Epithelial cell of proximal tubule (primary cell): ENCODE data around the gene MYNN. TPM values are rescaled to one million over a fixed set of nuclear protein-coding genes. Genes with fewer than 3 reads are reported as not detected.

ENCODE experiments used
- DNase-seq: peaks from one replicate; pipeline ENCODE4 v3.0.0-alpha.2; 2011; ENCODE audit warnings: low read depth
- H3K4me3 ChIP-seq: 2 replicates; pipeline ENCODE4 v1.5.1; 2011; ENCODE audit warnings: low read depth, mild to moderate bottlenecking, low read length
- CTCF ChIP-seq: conservative IDR thresholded peaks from 2 replicates; pipeline ENCODE4 v1.5.1; 2012; ENCODE audit warnings: low read depth, mild to moderate bottlenecking, low read length
- total RNA-seq: library from RNA; depleted of rRNA; stranded (reverse); fragments of >200 nt; gene quantifications from 2 replicates; pipeline ENCODE4 v1.2.3, GENCODE V29; 2015

Gene MYNN
- total RNA-seq, 1 donor from 2014 or later: 17.6 TPM

- TF ChIP-seq CTCF: no peak
- DNase-seq: no peak
- H3K4me3 ChIP-seq: no peak overlapping the region
Observed at GRCh38 chr3:169780742-169781141, 7.5 kb downstream of the MYNN start.

DNA sequence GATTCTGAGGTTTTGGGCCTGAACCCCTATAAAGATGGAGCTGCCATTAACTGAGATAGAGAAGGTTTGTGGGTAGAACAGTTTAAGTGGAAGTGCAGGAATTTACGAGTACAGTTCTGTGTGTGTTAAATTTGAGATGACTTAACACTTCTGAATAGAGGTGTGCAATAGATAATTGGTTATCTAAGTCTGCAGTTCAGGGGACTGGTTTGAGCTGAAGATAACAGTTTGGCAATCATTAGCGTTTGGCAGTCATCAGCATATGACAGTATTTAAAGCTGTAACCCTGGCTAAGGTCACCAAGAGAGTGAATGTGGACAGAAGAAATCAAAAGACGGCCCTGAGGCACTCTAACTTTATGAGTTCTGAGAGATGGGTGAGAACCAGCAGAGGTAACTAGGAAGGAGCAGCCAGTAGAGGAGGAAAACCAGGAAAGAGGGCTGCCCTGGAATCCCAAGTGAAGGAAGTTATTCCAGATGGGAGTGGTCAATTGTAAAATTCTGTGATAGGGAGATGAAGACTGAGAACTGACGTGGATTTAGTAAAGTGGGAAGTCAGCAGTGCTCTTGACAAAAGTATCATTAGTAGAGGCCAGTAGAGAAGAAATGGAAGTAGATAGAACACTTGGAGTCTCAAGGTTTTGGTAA lies 8.1 kb downstream of the MYNN start:
- no peak overlapping the region for H3K4me3 ChIP-seq
- DNase-seq: no peak
- no peak for TF ChIP-seq CTCF

GRCh38 chr3:169787120-169787519 lies 13.9 kb downstream of the MYNN start:
- DNase-seq: no peak
- no peak overlapping the region for H3K4me3 ChIP-seq
- TF ChIP-seq CTCF: no peak

DNA sequence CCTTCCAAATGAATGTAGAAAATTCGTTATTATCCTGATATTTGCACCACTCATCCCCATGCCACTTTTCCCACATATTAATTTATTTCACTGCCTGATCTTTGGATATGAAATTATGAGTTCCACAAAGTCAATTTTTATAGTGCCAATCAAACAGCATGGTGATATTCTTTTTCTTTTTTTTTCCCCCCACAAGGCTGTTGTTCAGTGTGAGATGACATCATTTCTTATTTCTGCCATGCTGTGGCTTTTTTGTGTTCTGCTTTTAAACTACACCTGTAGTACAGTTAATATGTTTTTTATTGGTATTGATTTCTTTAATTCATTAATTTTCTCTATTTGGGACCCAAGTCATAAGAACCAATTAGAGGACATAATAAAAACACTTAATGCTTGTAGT lies 14.6 kb downstream of the MYNN start:
- TF ChIP-seq CTCF: no peak

GRCh38 chr3:169790219-169790618 lies 17.0 kb downstream of the MYNN start:
- no peak for TF ChIP-seq CTCF
- DNase-seq: no peak

More for the DNA sequence above, 14.6 kb downstream of the MYNN start:
- no peak for DNase-seq
- H3K4me3 ChIP-seq: no peak overlapping the region

DNA sequence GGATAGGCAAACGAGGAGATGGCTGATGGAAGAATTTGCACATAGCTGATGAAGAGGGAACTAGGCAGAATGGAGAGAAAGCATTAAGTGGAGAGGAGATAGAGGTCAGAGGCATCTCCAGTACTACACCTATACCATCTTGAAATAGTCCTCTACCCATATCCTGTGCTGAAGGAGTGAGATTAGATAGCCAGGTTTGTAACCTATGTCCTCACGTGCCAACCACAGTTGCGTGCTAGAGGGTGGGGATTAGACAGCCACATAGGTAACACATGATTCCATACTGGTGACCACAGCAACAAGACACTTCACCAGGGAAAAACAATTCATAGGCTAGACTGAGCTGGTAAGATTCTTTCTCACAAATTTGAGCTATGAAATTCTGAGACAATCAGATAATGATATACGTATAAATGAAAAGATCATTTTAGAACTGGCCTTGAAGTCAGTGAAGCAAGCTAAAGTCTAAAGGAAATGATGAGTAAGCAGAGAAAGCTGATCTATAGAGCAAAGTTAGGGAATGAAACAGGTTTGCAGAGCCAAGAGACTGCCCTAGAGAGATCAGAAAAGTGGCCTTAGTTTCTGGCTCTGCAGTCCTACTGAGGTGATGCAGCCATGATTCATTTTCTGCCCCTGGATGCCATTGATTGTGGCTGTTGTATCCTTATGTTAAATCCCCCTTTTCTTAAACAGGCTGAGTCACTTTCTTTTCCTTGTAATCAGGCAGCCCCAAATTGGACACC lies 17.7 kb downstream of the MYNN start:
- DNase-seq: no peak
- no peak for TF ChIP-seq CTCF
- no peak overlapping the region for H3K4me3 ChIP-seq

More at GRCh38 chr3:169790219-169790618, 17.0 kb downstream of the MYNN start:
- no peak overlapping the region for H3K4me3 ChIP-seq

- TF ChIP-seq CTCF: no peak
- DNase-seq: no peak
- H3K4me3 ChIP-seq: no peak overlapping the region
Observed at GRCh38 chr3:169792359-169792758, 19.2 kb downstream of the MYNN start.
